Measurements from ENCODE around the gene RNF187. TPM values are rescaled to one million over a fixed set of nuclear protein-coding genes. Genes with fewer than 3 reads are reported as not detected.

RNF187 gene
- total and polyA plus RNA-seq, 8 donors: 8.9 to 44.6 (median 27.8) TPM

DNA sequence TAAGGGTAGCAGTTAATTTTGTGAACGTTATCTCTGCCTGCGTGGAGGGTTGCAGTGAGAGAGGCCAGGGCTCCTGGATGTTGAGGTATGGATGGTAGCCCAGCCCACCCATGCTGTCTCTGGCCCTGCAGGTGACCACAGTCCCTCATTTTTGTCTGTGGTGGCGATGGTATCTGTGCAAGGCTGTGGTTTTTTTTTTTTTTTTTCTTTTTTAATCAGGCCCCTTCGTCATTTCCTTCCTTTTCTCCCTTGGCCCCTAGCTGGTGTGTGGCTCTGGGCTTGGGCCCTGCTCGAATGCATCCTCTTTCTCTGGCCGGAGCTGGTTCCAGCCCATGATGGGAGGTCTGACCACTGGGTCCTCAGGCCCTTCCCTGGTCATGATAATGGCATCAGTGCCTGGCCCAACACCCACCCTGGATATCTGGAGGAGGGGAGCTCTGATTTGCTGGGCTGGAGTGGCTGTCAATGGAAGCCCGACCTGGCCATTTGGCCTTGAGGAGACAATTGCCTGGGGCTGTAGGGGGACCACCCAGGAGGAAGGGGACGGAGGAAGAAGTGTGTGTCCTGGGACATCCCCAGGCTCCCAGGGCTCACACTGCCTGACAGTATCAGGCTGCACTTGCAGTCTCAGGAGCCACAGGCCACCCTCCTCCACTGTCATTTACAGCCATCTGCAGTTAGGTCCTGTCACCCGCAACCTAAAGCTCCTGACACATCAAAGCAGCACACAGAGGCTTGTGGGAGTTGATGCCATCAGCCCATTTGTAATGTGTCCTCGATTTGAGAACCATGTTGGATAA is 8.1 kb upstream of the RNF187 start:
- DNase-seq: no peak
- 46 to 67% (median 59%) methylated on average over 9 to 10 of the region's 10 CpGs for WGBS, 5 donors
- no peaks in the 10 kb centered on the region for H3K9me3 ChIP-seq
- TF ChIP-seq, protein P1, sequence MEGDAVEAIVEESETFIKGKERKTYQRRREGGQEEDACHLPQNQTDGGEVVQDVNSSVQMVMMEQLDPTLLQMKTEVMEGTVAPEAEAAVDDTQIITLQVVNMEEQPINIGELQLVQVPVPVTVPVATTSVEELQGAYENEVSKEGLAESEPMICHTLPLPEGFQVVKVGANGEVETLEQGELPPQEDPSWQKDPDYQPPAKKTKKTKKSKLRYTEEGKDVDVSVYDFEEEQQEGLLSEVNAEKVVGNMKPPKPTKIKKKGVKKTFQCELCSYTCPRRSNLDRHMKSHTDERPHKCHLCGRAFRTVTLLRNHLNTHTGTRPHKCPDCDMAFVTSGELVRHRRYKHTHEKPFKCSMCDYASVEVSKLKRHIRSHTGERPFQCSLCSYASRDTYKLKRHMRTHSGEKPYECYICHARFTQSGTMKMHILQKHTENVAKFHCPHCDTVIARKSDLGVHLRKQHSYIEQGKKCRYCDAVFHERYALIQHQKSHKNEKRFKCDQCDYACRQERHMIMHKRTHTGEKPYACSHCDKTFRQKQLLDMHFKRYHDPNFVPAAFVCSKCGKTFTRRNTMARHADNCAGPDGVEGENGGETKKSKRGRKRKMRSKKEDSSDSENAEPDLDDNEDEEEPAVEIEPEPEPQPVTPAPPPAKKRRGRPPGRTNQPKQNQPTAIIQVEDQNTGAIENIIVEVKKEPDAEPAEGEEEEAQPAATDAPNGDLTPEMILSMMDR (IDR thresholded peaks at IDR 0.05): no peak
- H3K4me1 ChIP-seq: no peaks in the 10 kb centered on the region
- intact Hi-C loops (cut with DNase I; ENCODE audit: low total_unique reads): no loop called here
- no peaks in the 10 kb centered on the region for H3K27me3 ChIP-seq
- H3K4me3 ChIP-seq: no peak overlapping the region
- H3K27ac ChIP-seq: peak overlapping the region in 3 of 5 donors; percentile 20 to 37 (median 20)
- H3K36me3 ChIP-seq: no peaks in the 10 kb centered on the region

DNA sequence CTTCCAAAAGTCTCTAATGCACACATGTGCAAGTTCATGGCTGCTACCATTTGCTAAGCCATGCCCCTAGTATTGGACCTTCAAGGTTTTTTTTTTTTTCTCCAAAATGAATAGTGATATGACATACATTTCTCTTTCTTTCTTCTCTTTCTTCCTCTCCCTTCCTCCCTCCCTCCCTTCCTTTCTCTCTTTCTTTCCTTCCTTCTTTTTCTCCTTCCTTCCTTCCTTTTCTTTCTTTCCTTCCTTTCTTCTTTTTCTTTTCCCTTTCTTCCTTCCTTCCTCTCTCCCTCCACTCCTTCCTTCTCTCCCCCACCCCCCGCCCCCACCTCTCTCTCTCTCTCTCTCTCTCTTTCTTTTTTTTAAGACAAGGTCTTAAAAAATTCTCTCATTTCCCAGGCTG is 3.4 kb upstream of the RNF187 start:
- no peak for TF ChIP-seq EP300 (IDR thresholded peaks at IDR 0.05)
- TF ChIP-seq, protein P1 (IDR thresholded peaks at IDR 0.05): no peak
- no peak for TF ChIP-seq POLR2AphosphoS5 (IDR thresholded peaks at IDR 0.05)
- no peak for TF ChIP-seq POLR2A (IDR thresholded peaks at IDR 0.05)
- 89 to 100% (median 95%) methylated on average over 1 of the region's 1 CpG for WGBS, 5 donors

DNA sequence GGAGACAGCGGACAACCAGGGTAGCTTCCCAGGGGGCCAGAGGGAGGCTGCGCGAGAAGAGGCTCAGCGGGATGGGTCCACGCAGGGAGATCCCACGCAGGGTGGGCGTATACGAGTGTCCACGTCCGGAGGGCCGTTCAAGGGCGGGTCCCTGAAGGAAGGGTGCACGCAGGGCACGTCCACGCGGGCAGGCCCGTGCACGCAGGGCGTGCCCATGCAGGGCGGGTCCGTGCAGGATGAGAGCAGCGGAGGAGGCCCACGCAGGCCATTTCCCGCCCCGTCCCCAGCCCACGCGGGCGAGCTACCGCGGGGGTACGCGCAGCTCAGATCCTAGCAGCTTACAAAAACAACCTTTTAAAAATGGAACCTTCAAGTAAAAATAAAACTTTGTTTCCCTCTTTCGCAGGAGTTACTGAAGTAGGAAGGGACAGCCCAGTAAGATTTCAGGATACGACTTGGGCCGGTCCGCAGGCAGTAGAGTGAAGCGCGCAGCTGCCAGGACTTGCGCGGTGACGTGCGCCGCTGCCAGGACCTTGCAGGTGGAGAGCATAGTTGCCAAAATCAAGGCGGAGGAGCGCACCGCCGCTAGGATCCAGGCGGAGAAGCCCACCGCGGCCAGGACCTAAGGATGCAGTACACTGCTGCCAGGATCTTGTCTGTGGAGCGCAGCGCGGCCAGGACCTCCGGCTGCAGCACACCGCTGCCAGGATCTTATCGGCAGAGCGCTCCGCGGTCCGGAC is 416 bp upstream of the RNF187 start:
- Histone ChIP-seq H3K9me3 (no peaks in the 10 kb centered on the region), H3K27ac (peak overlapping the region; percentile 97 to 100 (median 99)), H3K4me1 (peaks cover 27 to 56% (median 45%) of the 10 kb centered on the region in 4 donors), H3K27me3 (no peaks in the 10 kb centered on the region), H3K4me3 (peak overlapping the region; percentile 79 to 88 (median 85)), H3K36me3 (peaks cover 13 to 27% (median 23%) of the 10 kb centered on the region in 4 donors)
- no peak for TF ChIP-seq POLR2A (IDR thresholded peaks at IDR 0.05)
- TF ChIP-seq POLR2AphosphoS5 (IDR thresholded peaks at IDR 0.05): peak in 2 of 3 donors; percentile 21 to 49
- TF ChIP-seq, protein P1 (IDR thresholded peaks at IDR 0.05): peak in 1 of 7 experiments; percentile 27
- DNase-seq: peak in 1 of 2 donors; percentile 60
- intact Hi-C loops (cut with DNase I; ENCODE audit: low total_unique reads): no loop called here
- WGBS, 5 donors: 0 to 1% (median 0%) methylated on average over 39 to 60 of the region's 60 CpGs

More for the DNA sequence above, 3.4 kb upstream of the RNF187 start:
- Histone ChIP-seq H3K4me3 (no peak overlapping the region), H3K36me3 (no peaks in the 10 kb centered on the region), H3K4me1 (peaks cover 21 to 28% (median 24%) of the 10 kb centered on the region in 4 donors), H3K27ac (no peak overlapping the region), H3K9me3 (no peaks in the 10 kb centered on the region), H3K27me3 (no peaks in the 10 kb centered on the region)
- intact Hi-C loops (cut with DNase I; ENCODE audit: low total_unique reads): no loop called here
- no peak for DNase-seq

DNA sequence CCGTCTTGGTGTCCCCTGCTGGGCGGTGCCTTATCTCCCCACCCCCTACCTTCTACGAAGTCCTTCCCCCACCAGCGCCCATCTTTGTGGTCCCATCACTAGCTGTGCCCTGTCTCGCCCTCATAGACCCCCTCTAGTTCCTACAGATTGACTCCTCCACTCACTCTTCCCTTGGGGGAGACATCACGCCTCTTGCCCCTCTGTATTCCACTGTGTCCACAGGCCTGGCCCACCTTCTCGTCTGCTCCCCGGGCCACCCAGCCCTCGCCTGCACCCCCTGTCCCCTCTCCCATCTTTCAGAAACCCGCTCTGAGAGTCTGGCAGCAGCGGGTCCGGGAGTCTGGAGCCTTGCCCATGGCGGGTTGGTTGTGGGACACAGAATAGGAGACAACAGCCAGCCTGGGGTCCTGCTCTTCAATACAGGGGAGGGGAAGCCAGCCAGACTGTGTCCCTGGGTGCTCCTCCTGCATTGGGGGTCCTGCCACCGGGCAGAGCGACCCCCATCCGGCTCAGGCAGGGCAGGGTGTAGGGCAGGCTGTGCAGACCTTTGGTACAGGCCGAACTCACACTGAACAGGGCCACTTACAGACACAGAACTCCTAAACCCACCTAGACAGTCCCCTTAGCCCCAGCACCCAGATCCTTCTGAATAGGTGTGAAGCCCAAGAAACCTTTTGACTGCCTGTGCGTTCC is 1.1 kb downstream of the RNF187 start:
- Histone ChIP-seq H3K4me3 (peak overlapping the region; percentile 79 to 88 (median 85)), H3K27ac (peak overlapping the region in 4 of 5 donors; percentile 97 to 99 (median 98)), H3K36me3 (peaks cover 21 to 38% (median 33%) of the 10 kb centered on the region in 4 donors), H3K27me3 (no peaks in the 10 kb centered on the region), H3K9me3 (no peaks in the 10 kb centered on the region), H3K4me1 (peaks cover 27 to 59% (median 45%) of the 10 kb centered on the region in 4 donors)
- intact Hi-C loops (cut with DNase I; ENCODE audit: low total_unique reads): no loop called here
- TF ChIP-seq POLR2A (IDR thresholded peaks at IDR 0.05): no peak
- TF ChIP-seq, protein P1 (IDR thresholded peaks at IDR 0.05): no peak
- no peak for DNase-seq
- WGBS, 5 donors: 20 to 39% (median 28%) methylated on average over 16 to 18 of the region's 18 CpGs

Data from stomach (tissue), 9 donors.